ENCODE results near the gene FAM72B.
"Not testable (repeated sequence)": the region's sequence is repeated elsewhere in the genome, so short reads cannot be mapped to it uniquely, and the experiment has no call there.

DNA sequence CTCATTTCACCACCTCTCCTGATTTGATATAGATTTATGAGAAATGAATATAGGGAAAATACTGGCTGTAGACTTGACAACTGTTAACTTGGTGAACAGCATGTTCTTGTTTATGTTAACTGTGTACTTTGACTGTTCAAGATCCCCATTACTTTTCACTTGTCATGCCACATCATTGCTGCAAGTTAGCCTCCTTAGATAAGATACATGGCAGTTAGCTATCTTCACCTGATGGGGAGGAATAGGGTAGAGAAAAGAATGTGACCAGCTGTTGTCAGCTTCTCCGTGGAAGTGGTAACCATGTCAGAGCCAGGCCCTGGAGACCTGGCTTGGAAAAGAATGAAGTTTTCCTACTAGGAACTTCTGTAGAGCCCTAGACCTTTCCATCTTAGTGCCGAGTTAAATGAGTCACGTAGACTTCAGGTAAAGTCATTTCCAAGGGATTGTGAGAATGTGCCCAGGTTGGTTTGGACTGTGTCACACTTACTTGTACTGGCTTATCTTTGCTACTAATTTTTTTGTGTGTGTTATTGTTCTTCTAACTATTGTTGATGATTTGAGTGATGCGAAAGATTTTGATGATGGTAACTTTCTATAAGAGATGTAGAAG lies 42.3 kb upstream of the FAM72B start:
- TF ChIP-seq, protein P1, sequence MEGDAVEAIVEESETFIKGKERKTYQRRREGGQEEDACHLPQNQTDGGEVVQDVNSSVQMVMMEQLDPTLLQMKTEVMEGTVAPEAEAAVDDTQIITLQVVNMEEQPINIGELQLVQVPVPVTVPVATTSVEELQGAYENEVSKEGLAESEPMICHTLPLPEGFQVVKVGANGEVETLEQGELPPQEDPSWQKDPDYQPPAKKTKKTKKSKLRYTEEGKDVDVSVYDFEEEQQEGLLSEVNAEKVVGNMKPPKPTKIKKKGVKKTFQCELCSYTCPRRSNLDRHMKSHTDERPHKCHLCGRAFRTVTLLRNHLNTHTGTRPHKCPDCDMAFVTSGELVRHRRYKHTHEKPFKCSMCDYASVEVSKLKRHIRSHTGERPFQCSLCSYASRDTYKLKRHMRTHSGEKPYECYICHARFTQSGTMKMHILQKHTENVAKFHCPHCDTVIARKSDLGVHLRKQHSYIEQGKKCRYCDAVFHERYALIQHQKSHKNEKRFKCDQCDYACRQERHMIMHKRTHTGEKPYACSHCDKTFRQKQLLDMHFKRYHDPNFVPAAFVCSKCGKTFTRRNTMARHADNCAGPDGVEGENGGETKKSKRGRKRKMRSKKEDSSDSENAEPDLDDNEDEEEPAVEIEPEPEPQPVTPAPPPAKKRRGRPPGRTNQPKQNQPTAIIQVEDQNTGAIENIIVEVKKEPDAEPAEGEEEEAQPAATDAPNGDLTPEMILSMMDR (IDR thresholded peaks at IDR 0.05): not testable (repeated sequence)
- TF ChIP-seq POLR2A, POLR2AphosphoS5 (IDR thresholded peaks at IDR 0.05): not testable (repeated sequence)
